Measurements from ENCODE around the gene HSDL1.
A peak's percentile ranks its signal among the peaks of the same experiment; 100 is the strongest.

Gene HSDL1

DNA sequence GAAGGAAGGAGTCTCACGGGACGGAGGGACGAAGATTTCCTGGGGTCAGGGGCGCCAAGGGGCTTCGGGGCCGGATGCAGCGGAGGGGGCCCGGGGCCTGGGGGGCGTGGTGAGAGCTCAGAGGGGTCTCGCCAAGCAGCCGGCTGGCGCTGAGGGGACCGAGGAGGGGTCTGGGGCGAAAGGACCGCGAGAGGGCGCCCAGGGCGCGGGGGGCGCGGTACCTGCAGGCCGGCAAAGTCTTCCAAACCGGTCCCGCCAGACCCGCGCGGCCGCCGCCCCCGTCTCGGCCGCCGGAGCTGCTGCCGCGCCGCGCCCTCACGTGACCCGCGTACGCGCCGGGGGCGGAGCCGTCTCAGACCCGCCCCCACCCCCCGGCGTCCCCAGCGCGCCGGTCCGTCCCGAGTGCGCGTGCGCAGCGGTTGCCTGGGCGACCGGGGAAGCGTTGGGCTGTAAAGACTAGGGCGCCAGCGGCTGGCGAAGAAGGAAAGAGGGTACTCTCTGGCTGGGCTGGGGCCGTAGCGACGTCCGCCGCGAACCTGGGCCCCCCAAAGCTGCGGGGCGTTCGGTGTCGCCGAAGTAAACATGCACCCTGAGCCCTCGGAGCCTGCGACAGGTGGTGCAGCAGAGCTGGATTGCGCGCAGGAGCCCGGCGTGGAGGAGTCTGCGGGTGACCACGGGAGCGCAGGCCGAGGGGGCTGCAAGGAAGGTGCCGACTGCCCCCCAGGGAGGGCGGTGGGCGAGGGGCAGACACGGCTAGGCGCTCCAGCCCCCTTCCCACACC, at the start of gene HSDL1, which contains the start of gene DNAAF1:
Gene HSDL1, minus strand, starts transcription at position 319 of the 781 bp plus-strand sequence. CDS start 13,856 bp downstream, outside the sequence.
Gene DNAAF1, plus strand, starts transcription at position 450 of the 781 bp plus-strand sequence. Its CDS starts 133 bp downstream, at position 583.
- DNase-seq: peak; percentile 94

DNA sequence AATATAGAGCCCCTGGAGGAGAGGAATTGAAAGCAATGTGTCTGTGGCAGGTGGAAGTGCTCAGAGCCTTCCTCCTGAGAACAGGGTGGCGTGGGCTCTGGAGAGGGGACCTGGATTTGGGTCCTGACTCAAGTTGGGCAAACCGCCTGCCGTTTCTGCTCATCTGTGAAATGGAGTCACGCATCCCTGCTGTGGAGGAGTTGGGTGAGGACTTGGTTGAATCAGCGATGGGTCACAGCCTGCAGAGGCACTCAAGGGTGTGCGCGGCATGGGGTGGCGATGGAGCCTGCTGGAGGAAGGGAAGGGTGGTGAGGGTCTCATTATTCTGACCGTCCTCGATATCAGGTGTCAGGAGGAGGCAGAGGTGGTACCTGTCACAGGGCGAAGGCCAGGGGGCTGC, 49.0 kb upstream of the HSDL1 start:
- DNase-seq: no peak

DNA sequence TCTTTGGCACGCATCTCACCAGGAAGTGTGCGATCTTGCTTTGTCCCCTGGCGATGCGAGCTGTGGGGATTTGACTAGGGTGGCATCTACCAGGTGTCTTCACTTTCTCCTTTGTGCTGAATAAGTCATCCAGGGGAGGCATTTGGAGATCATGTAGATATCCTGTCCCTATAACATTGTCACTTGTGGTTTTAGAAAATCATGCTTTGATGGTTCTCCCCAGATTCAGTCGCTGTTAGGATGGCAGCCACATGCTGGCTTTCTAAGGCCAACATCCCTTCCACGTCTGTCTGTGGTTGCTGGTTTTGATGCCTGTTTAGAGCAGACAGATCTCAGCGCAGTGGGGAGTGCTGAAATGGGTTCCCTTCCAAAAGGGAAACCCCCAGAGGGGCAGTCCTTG, 48.5 kb upstream of the HSDL1 start:
- DNase-seq: no peak

DNA sequence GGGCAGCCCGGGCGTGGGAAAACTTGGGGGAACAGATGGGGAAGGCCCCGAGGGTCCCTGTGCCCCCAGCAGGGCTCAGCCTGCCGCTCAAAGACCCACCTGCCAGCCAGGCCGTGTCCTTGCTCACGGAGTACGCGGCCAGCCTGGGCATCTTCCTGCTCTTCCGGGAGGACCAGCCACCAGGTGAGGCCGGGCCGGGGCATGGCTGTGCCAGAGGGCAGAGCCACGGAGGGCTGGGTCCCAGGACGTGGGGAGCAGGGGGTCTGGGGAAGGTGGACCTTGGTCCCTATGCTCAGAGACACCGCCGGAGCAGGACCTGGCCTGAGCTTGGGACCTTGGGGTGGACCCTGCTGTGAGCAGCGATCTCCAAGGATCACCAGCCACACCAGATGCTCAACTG, 46.5 kb upstream of the HSDL1 start:
- no peak for DNase-seq

DNA sequence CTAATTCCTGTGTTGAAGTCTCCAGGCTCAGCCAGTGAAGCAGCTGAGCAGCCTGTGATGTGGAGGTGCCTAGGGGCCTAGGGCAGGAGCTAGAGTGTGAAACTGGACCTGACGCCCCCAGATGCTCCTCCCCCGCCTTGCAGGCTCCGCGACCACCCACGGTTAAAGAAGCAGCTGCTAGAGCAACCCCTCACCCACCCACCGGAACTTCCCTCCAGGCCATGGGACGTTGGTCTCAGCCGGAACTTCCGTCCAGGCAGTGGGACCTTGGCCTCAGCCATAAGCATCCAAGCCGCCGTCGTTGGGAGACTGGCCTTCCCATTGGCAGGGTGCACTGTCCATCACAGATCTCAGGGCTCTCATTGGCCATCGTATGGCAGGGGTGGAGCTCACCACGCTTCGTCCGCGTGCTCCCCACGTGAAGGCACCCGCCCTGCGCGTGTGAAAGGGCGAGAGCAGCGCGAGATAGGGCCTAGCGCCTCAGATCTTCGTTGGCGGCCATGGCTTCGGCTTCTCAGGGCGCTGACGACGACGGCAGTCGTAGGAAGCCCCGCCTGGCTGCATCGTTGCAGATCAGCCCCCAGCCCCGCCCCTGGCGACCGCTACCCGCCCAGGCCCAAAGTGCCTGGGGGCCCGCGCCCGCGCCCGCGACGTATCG, 45.9 kb upstream of the HSDL1 start, which contains the start of gene ADAD2:
Gene ADAD2, plus strand, starts transcription at position 427 of the 658 bp plus-strand sequence. Its CDS starts 74 bp downstream, at position 501.
- DNase-seq: no peak

DNA sequence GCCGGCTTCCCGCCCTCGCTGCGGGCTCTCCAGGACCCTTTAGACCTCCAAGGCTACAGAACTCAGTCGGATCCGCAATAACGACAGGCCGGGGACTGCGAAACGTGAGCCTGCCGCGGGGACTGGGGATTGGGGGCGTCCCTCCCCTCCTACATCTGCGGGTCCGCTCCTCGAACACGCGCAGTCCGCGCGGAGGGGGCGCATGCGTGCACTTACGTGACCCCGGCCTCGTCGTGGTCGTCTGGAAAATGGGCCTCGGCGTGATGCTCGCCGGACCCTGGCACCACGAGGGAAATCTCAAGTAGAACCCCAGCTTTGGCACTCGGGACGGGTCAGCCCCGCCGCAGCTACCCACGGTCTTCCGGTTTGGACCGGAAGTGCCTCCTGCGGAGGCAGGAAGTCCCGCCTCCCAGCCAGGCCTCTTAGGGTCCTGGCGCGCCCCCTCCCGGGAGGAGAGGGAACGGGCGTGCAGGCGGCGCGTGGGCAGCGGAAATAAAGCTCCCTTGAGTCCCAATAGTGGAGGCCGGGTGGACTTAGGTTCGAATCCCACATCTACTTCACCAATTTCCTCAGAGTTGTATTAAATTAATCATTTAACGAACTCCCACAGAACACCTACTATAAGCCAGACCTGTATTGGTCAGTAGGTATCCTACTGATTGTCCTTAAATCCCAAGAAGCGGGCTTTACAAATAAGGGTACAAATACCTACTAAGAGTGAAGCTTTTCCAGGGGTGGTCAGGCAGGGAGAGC, 41.9 kb upstream of the HSDL1 start, which contains the start of gene TAF1C:
Gene TAF1C, minus strand, starts transcription at position 373 of the 753 bp plus-strand sequence. CDS start 2,069 bp downstream, outside the sequence.
- DNase-seq: peak; percentile 92

DNA sequence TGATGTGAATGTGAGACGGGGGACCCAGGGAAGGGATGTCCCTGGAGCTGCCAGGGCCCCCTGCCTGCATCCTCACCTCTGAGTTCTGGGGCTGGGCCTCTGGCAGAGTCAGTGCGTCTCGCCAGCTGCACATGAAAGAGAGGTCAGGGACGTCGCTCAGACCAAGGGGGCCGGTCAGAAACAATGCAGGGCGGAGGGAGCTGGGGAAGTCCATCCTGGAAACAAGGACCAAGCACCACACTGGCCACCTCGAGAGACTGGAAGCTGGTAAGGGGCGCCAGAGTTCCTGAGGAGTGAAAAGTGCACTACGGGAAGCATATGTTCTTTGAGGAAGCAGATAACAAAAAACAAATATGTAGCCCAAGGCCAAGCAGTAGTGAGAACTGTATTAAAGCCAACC, 39.8 kb upstream of the HSDL1 start:
- DNase-seq: no peak

DNA sequence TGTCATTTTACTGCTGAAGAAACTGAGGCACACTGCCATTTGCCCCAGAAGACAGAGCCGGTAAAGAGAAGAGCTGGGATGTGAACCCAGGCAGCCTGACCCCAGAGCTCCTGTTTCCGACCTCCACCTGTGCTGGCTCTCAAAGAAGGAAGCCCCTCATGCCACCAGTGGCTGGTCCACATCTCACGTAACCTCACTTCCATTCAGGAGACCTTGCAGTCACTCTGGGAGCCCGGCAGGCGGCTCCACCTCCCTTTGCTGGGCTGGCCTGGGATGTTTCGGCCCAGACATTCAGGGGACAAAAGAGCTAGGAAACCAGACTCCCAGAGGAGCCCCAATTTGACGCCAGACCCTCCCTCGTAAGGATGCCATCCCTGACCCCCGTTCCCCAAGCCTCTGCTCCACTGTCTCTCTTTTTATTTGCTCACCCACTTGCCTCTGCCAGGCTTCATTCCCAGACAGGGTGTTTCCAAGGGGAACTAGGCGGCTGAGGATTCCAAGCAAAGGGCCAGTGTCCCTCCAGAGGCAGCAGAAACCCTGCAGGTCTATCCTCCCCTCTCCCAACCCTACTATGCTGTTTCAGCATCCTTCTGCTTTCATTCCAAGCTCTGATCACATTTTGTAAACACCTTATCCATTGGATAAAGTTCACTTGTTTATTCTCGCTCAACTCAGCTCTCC, 39.1 kb upstream of the HSDL1 start:
- DNase-seq: no peak

DNA sequence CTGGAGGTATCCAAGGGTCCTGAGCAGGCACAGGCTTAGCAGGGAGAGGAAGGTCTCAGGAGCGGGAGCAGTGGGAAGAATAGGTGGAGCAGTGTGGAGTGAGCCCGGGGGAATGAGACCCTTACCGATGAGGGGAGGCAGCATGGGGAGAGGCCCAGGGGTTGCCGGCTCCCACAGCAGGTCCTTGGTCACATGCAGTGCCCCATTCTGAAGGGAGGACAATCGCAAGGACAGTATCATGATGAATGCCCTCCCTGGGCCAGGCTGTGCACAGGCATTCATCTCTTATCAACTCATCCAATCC, 38.5 kb upstream of the HSDL1 start:
- DNase-seq: no peak

DNA sequence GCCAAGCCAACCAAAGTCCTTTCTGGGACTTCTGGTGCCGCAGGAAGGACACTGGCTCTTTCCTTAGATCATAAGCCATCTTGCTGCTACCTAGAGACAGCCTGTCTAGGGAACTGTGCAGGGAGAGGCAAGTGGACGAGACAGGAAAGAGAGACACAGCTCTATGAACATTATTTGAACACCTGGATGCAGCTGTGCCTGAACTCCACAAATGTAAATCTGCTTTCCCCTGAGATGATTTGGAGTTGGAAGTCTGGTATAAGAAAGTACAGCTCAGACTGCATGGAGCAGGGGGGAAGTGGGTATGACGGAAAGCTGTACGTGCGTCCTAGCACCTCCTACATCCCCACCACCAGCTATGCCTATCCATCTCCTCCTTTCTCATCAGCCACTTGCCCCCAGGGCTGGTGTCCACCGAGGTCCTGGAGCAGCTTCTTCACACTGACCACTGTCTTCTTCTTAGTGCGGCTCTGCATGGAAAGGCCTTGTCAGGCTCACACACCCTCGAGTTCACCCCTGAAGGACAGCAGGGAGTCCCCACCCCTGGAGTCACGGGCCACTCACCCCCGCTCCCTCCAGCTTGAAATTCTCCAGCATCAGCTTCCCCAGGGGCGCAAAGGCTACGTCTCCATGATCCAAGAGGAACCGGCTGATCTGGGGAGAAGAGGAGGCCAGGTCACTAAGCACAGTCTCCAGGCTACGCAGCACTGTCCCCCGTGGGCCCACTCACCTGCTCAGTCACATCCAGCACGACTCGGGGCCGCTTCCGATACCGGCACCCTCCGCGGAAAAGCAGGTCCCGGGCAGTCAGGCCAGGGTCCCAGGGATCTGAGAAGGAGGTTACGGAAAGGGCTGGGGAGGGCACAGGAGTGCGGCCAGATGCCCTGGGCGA, 37.9 kb upstream of the HSDL1 start:
- DNase-seq: no peak

DNA sequence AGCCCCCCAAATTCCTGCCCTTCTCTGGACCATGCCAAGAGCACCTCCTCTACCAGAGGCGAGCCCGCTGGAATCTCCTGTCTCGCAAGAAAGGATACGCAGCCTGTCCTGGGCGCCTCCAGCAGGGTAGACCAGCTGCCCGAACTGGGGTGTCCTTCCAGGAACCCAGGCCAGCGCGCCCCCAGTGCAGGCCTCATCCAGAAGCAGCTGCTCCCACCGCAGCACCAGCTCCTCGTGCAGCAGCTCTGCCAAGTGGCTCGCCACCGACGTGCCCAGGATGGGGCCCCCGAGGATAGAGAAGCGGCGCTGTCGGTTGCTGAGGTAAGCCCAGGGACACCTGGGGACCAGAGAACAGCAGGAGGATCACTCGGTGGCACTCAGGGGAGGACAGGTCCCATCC, 37.1 kb upstream of the HSDL1 start:
- DNase-seq: no peak

DNA sequence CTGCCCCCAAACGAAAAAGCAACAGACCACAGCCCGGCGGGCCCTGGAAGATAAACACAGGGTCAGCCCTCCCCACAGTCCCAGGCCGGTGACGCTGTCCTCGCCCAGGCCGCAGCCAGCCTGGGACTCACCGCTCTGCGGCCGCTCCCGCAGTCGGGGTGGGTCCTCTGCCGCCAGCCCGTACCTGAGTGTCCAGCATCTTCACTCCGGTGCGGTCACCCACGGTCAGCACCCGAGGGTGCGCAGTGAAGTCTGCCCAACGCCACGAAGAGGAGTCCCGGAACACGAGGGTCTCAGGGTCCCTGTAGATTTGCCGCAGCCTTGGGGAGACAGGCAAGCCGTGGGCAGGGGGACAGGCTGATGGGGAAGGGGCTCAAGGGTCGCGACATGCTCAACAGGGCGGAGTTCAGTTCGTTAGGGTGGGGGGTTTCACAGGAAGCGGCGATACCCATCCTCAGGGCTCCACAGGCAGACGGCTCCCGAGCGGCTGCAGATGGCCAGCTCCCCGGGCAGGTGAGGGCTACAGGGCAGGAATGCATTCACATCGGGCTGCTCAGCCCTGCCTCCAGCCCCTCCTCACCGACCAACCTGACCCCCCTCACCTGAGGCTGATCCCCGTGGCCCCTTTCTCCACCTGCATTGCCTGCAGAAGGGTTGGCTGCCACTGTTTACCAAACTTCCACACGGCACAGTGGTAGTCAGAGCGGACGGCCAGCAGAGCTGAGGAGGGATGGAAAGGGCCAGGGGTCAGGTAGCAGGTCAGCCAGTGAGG, 36.4 kb upstream of the HSDL1 start:
- no peak for DNase-seq

DNA sequence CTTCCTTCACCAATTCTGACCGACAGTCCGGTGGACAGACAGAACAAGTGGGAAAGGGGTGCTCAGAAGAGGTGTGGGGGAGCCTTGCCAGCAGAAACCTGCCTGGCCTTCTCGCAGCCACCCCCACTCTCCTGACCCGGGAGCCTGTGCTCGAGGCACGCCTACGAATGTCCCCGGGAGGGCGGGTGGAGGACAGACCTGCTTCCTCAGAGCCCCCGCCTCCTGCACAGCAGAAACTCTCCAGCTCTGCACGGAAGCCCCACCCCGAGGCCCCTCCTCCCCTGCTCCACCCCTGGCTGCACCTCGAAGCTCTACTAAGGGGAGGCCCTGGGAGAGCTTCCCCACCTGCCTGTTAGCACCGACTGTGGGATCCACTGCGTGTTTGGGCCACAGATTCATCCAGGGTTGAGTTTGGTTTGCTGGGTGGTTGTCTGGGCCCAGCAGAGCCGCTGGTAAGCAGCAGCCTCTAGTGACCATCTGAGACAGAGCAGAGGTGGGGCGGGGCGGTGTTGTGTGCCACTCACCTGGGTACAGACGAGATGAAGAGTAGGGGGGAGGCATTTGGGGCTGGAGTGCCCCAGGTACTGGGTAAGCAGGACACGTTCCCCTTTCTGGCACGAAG, 35.7 kb upstream of the HSDL1 start:
- no peak for DNase-seq

DNA sequence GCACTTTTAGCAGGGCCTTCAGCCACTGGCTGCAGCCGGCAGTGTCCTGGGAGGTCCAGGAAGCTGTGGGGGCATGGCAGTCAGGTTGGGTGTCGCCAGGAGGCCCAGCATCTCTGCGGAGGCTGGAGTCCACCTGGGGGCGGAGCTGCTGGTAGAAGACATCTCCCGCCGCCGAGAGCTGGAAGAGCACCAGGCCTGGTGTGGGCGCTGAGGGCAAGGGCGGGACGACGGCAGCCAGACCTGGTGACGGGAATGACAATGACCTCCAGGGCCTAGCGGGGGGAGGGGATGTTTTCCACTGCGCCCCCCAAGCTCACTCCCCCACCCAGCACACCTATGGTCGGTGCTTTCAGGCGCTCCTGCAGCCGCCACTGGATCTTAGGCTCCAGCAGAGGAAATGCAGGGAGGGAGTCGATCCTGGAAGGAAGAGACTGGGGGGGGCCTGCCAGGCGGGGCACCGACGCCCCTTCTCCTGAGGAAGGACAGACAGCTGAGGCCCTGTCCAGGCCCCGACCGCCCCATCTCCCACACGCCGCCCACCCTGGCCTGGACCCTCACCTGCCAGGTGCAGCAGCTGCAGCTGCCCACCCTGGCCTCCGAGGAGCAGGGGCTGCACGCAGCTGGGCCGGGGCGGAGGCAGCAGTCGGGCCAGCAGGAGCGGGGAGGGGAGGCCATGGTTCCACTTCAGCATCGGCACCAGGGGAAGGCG, 34.8 kb upstream of the HSDL1 start:
- no peak for DNase-seq

DNA sequence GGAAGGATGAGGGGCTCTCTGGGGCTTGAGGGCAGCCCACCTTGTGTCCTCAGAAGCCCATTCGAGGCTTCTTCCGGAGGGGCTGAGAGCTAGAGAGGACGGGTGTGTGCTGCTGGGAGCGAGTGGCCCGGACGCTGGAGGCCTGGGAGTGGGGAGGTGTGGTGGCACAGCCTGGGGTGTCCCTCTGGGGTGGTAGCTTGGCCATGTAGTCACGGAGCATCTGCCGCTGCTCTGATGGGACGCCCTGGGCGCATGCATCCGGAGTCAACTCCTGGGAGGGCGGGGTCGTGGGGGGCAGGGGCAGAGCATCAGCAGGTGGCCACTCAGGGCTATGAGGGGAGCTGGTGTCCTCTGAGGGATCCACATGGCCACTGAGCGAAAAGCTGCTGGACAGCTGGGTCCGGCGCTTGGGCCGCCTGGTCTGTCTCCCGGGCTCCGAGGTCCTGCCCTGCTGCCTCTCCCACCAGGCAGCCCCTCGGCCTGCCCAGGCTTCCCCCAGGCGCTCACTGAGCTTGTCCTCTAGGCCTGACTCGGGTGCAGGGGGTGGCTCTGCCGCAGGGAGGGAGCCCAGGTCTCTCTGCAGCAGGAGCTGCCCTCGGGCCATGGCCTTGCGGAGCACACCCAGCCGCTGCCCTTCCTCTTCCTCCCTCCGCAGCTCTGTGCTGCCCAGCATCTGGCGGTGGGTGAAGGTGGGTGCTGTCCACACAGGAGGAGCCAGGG, 34.1 kb upstream of the HSDL1 start:
- DNase-seq: no peak

DNA sequence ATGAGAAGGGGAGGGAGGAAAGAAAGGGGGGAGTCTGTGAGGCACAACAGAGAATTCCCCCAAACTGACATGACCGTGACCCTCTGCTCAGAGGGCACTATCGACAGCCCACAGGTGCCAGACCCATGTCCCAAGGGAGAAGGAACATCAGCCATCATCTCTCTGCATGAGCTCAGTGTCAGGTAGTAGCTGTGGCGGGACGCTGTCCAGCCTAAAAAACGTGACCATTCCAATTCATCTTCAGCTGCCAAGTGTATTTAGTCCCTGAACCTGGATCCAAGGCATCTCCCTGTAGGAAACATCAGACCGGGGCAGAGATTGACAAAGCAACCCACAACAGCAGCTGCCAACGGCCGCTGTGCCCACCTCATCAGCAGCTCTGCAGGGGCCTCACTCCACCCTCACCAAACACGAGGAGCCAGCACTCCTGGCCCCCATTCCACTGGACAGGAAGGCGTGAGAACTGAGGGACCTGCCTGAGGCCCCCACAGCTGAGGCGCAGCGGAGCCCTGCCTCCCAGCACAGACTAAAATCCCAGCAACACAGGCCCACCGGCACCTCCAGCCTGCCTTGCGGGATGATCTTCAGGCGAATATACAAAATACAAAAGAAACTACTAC, 33.3 kb upstream of the HSDL1 start:
- DNase-seq: no peak

DNA sequence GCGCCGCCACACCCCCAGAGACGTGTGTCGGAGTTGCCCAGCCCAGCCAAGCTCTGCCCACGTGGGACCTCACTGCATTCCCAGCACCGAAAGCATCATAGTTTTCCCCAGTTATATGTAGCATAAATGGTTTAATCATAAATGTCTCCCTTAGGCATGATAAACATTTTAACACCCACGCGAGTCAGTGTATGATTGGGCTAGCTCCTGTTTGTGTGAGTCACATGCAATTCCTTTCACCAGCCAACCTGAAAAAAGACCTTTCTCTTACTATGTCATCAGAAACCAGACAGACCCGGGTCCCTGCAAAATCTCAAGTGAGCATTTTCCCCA, 32.7 kb upstream of the HSDL1 start:
- DNase-seq: peak; percentile 31

DNA sequence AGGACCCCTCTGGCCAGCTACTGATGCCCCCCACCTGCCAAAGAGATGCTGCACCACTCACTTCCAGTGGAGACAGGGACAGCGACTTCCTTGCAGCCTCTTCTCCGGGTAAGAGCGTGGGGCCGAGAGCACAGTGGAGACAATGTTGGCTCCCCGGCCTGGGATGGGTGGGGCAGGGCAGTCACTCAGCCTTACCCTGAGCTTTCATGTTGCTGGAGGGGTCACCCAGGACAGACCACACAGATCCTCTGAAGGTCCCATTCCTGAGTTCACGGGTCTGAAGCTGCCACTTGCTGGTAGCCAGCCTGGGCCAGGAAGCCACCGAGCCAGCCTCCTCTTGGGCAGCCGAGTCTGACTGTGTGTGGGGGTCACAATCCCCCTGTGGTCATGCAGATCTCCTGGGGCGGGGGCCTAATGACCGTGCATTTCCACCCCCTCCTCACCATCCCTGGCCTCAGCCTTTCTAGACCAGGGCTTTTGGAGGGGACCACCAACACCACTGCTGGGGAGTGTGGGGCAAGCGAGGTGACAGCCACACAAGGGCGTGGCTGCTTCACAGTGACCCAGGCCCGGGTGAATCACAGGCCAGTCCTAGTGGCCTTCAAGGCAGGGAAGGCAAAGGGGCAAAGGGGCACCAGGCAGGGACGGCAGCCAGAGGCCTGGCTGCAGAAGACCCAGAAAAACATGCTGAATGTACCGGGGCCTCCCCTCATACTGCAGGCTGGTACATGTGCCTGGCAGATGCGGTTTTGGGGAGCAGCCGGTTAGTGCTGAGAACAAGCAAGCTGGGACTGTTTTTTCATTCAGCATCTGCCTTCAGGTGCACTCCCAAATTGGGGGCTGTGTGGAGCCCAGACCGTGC, 31.4 kb upstream of the HSDL1 start:
- DNase-seq: no peak

All from stimulated activated CD4-positive, alpha-beta T cell treated with anti-CD3 and anti-CD28 coated beads, Interleukin-4, amount 100 ng/mL, for 24 hours (primary cell).